Skeletal muscle cell (primary cell): Measurements from ENCODE around the gene CRABP1.

ENCODE experiments used
- DNase-seq: peaks from one replicate; pipeline ENCODE4 v3.0.0-alpha.2; 2010; ENCODE audit warnings: low read depth
- H3K4me3 ChIP-seq: 2 replicates; pipeline ENCODE4 v1.5.1; 2011; ENCODE audit warnings: low read depth, mild to moderate bottlenecking, control low read depth, low read length, moderate library complexity

CRABP1 gene

GRCh38 chr15:78394981-78395616 lies 54.9 kb downstream of the CRABP1 start:
- no peak for DNase-seq
- no peak overlapping the region for H3K4me3 ChIP-seq

DNA sequence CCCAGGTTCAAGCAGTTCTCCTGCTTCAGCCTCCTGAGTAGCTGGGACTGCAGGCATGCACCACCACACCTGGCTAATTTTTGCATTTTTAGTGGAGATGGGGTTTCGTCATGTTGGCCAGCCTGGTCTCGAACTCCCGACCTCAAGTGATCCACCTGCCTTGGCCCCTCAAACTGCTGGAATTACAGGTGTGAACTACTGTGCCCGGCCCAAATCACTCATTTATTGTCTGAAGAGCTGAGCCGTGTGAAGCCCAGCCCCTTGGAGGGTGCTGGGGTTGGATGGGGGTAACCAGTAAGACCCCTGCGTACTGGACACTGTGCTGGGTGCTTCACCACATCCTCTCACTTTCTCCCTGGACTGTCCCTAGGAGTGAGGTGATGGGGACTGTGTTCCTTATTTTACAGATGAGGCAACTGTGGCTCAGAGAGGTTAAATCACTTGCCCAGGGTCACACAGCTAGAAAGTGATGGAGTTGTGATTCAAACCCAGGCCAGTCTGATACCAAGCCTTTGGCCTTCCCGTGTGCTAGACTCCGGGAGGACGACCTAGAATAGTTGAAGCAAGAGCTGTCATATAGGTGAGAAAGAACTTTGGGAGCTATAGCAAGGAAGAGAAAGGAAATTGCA lies 56.1 kb downstream of the CRABP1 start:
- H3K4me3 ChIP-seq, result no peak overlapping the region
- no peak for DNase-seq

GRCh38 chr15:78396976-78397375 lies 56.8 kb downstream of the CRABP1 start:
- no peak overlapping the region for H3K4me3 ChIP-seq
- no peak for DNase-seq

DNA sequence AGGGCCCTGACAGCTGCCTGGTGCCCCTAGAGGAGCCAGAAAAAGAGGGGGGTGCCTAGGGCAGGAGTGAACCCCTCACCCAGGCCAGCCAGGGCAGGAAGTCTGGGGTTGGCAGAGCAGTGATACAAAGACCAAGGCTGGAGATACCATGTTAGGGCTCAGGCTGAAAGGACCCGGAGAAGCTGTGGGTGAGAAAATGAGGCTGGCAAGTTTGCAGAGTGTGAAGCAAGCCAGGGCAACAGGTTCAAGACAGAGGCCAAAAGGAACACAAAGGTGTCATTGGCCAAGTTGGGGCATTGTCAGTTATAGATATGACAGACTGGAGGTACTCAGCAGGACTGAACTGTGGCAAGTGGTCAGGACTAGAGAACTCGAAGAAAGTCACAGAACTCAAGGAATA lies 57.2 kb downstream of the CRABP1 start:
- no peak overlapping the region for H3K4me3 ChIP-seq
- DNase-seq, result no peak
